CD4-positive, alpha-beta T cell (primary cell): ENCODE data around the gene MYO7B. TPM values are rescaled to one million over a fixed set of nuclear protein-coding genes. Genes with fewer than 3 reads are reported as not detected.

Experiments used
- ATAC-seq: fragments of 200-7000 bp; cut with Tn5 transposase; one replicate; pipeline ENCODE4 v1.10.0; 2022; ENCODE audit warnings: mild to moderate bottlenecking; ENCODE audit not compliant: poor library complexity
- CTCF ChIA-PET: fragments of 350-600 bp; sonication (Branson Sonifier 250); formaldehyde crosslinking; loops from one replicate; lab custom pipeline; 2021; ENCODE audit warnings: antibody characterized with exemption, inconsistent platforms; lab: Charles Lee
- POLR2A ChIA-PET: fragments of 350-600 bp; sonication (Branson Sonifier 250); formaldehyde crosslinking; loops from one replicate; lab custom pipeline; 2021; ENCODE audit warnings: antibody characterized with exemption, inconsistent platforms; lab: Charles Lee
- DNase-seq, 14 experiments: peaks; one replicate each; pipeline ENCODE4 v3.0.0-alpha.2; 2013 to 2020; ENCODE audit warnings: mixed read lengths in 2 of 14
- H3K27ac ChIP-seq, 2 donors: one replicate each; pipeline versions ENCODE4 v1.5.1 to v1.7.0; 2013; ENCODE audit warnings: low read length in 2 of 2, low read depth in 1 of 2, mild to moderate bottlenecking in 1 of 2
- H3K27me3 ChIP-seq, 2 experiments: 1 replicate in 1 of 2; 2 replicates in 1 of 2; pipeline versions ENCODE4 v1.6.1 to v1.7.0; 2013; ENCODE audit warnings: low read length in 2 of 2, control low read depth in 1 of 2, mild to moderate bottlenecking in 1 of 2, moderate library complexity in 1 of 2; ENCODE audit not compliant: insufficient read depth in 2 of 2, control insufficient read depth in 1 of 2
- H3K36me3 ChIP-seq: one replicate; pipeline ENCODE4 v1.6.1; 2013; ENCODE audit warnings: low read length, control low read depth; ENCODE audit not compliant: insufficient read depth
- H3K4me1 ChIP-seq: one replicate; pipeline ENCODE4 v1.6.1; 2013; ENCODE audit warnings: low read length, control low read depth; ENCODE audit not compliant: insufficient read depth
- H3K4me3 ChIP-seq: one replicate; pipeline ENCODE4 v1.5.1; 2013; ENCODE audit warnings: mild to moderate bottlenecking, low read length, moderate library complexity
- H3K9me3 ChIP-seq, 2 experiments: 1 replicate in 1 of 2; 2 replicates in 1 of 2; pipeline versions ENCODE4 v1.6.1 to v1.7.0; 2013; ENCODE audit warnings: low read length in 2 of 2, mild to moderate bottlenecking in 2 of 2, control low read depth in 1 of 2, moderate library complexity in 1 of 2; ENCODE audit not compliant: control insufficient read depth in 1 of 2, insufficient read depth in 1 of 2
- H3K27ac Mint-ChIP-seq: one replicate; pipeline ENCODE4 v1.8.0; 2020; ENCODE audit warnings: mixed read lengths
- H3K27me3 Mint-ChIP-seq: one replicate; pipeline ENCODE4 v1.8.0; 2021; ENCODE audit warnings: mixed read lengths
- H3K36me3 Mint-ChIP-seq: one replicate; pipeline ENCODE4 v1.8.0; 2021; ENCODE audit warnings: low read depth, mixed read lengths
- H3K4me1 Mint-ChIP-seq: one replicate; pipeline ENCODE4 v1.8.0; 2021; ENCODE audit warnings: low read depth, mixed read lengths
- H3K4me3 Mint-ChIP-seq: one replicate; pipeline ENCODE4 v1.8.0; 2020; ENCODE audit warnings: mild to moderate bottlenecking, mixed read lengths
- H3K9me3 Mint-ChIP-seq: one replicate; pipeline ENCODE4 v1.8.0; 2020; ENCODE audit warnings: mixed read lengths
- CTCF ChIP-seq: fragments of 200-600 bp; IDR thresholded peaks from one replicate; pipeline ENCODE4 v1.8.0; 2022; ENCODE audit warnings: antibody characterized with exemption, mild to moderate bottlenecking
- intact Hi-C, 2 experiments: fragments of 100-400 bp; cut with DNase I in 1 of 2; cut with micrococcal nuclease in 1 of 2; formaldehyde crosslinking; loops; one replicate each; pipeline versions ENCODE4 v1.15.1 to v1.9.0; 2023 to 2025; cut with DNase I, micrococcal nuclease
- total RNA-seq, 174 experiments: library from RNA in 2 of 174; stranded (reverse) in 2 of 174; gene quantifications; one replicate each; pipeline ENCODE4 v1.2.3 and lab custom pipeline; 2021 to 2026

The MYO7B gene
- total RNA-seq, 2 experiments from 2014 or later, result 0.05 to 0.14 TPM

GRCh38 chr2:127585270-127585807 is 49.9 kb downstream of the MYO7B start:
- Mint-ChIP-seq H3K27me3 (no peaks in the 10 kb centered on the region), H3K4me3 (no peak overlapping the region), H3K9me3 (no peaks in the 10 kb centered on the region), H3K27ac (no peak overlapping the region), H3K36me3 (no peaks in the 10 kb centered on the region), H3K4me1 (no peaks in the 10 kb centered on the region)
- H3K4me3 ChIP-seq, result no peak overlapping the region
- no peak for ATAC-seq
- H3K4me1 ChIP-seq, result no peaks in the 10 kb centered on the region
- intact Hi-C loops, result no loop called here
- TF ChIP-seq CTCF, result no peak
- no peaks in the 10 kb centered on the region for H3K36me3 ChIP-seq
- H3K27ac ChIP-seq, result no peak overlapping the region
- DNase-seq, result no peak
- CTCF ChIA-PET, result no interaction called here
- H3K27me3 ChIP-seq, result no peaks in the 10 kb centered on the region
- POLR2A ChIA-PET, result no interaction called here
- H3K9me3 ChIP-seq, result no peaks in the 10 kb centered on the region

GRCh38 chr2:127586136-127586535 is 50.7 kb downstream of the MYO7B start:
- H3K36me3 Mint-ChIP-seq, result no peaks in the 10 kb centered on the region
- H3K27me3 ChIP-seq, result no peaks in the 10 kb centered on the region
- H3K27ac Mint-ChIP-seq, result no peak overlapping the region
- ChIA-PET CTCF (no interaction called here), POLR2A (no interaction called here)
- H3K4me3 Mint-ChIP-seq, result no peak overlapping the region
- H3K27me3 Mint-ChIP-seq, result no peaks in the 10 kb centered on the region
- TF ChIP-seq CTCF, result no peak
- no peaks in the 10 kb centered on the region for H3K4me1 ChIP-seq
- intact Hi-C loops, result no loop called here
- ATAC-seq, result no peak
- no peaks in the 10 kb centered on the region for H3K9me3 ChIP-seq
- H3K4me3 ChIP-seq, result no peak overlapping the region
- peaks cover 1% of the 10 kb centered on the region for H3K4me1 Mint-ChIP-seq
- DNase-seq, result no peak
- no peak overlapping the region for H3K27ac ChIP-seq
- no peaks in the 10 kb centered on the region for H3K36me3 ChIP-seq
- no peaks in the 10 kb centered on the region for H3K9me3 Mint-ChIP-seq

- POLR2A ChIA-PET, result no interaction called here
- no peak overlapping the region for H3K4me3 ChIP-seq
- H3K4me1 ChIP-seq, result peaks cover 5% of the 10 kb centered on the region
- H3K9me3 ChIP-seq, result no peaks in the 10 kb centered on the region
- intact Hi-C loops, result no loop called here
- Mint-ChIP-seq H3K27ac (no peak overlapping the region), H3K9me3 (no peaks in the 10 kb centered on the region), H3K36me3 (no peaks in the 10 kb centered on the region), H3K4me1 (peaks cover 8% of the 10 kb centered on the region), H3K27me3 (no peaks in the 10 kb centered on the region), H3K4me3 (no peak overlapping the region)
- DNase-seq (no peak), ATAC-seq (no peak)
- CTCF ChIA-PET, result no interaction called here
- no peak for TF ChIP-seq CTCF
- no peaks in the 10 kb centered on the region for H3K36me3 ChIP-seq
- no peaks in the 10 kb centered on the region for H3K27me3 ChIP-seq
- no peak overlapping the region for H3K27ac ChIP-seq
Observed at GRCh38 chr2:127586746-127587295, 51.3 kb downstream of the MYO7B start.
